GM12878 (cell line): ENCODE results near the gene ARPC1A. TPM values are rescaled to one million over a fixed set of nuclear protein-coding genes. Genes with fewer than 3 reads are reported as not detected.

Source experiments
- BACH1 ChIP-seq: fragments of 450-650 bp; IDR thresholded peaks from 2 replicates; pipeline ENCODE4 v1.6.1; 2017; ENCODE audit warnings: mild to moderate bottlenecking, borderline replicate concordance
- CEBPB ChIP-seq, 2 experiments: fragments of 150-350 bp in 1 of 2; IDR thresholded peaks; 2 replicates each; pipeline ENCODE4 v1.6.1; 2012 to 2014; ENCODE audit warnings: low read depth in 2 of 2, low read length in 2 of 2, borderline replicate concordance in 1 of 2, inconsistent platforms in 1 of 2
- CREB1 ChIP-seq: IDR thresholded peaks from 2 replicates; pipeline ENCODE4 v1.6.1; 2012; ENCODE audit warnings: low read depth, mild to moderate bottlenecking, inconsistent platforms
- MEF2A ChIP-seq: IDR thresholded peaks from 2 replicates; pipeline ENCODE4 v1.6.1; 2011; ENCODE audit warnings: low read depth, mild to moderate bottlenecking, low read length, moderate library complexity; ENCODE audit not compliant: insufficient read depth
- RUNX3 ChIP-seq: IDR thresholded peaks from 2 replicates; pipeline ENCODE4 v1.6.1; 2012; ENCODE audit warnings: low read length, inconsistent platforms
- ZNF24 ChIP-seq: fragments of 450-650 bp; IDR thresholded peaks from 2 replicates; pipeline ENCODE4 v1.6.1; 2017; ENCODE audit warnings: antibody characterized with exemption, mild to moderate bottlenecking
- polyA plus RNA-seq, 11 experiments: library from polyadenylated mRNA; depleted of rRNA in 4 of 11; unstranded in 6 of 11; stranded (reverse) in 5 of 11; fragments of >200 nt; fragmentation: Nextera tagmentation in 4 of 11; fragmentation: Illumina TruSeq in 1 of 11; extraction: Ambion mirVana in 4 of 11; extraction: Trizol in 1 of 11; gene quantifications; 1 replicate in 1 of 11; 2 replicates in 10 of 11; pipeline versions ENCODE4 v1.2.1 to v1.2.3, GENCODE V29; 2011 to 2016; ENCODE audit warnings: inconsistent platforms in 2 of 11, missing spikeins in 2 of 11, low read depth in 1 of 11
- total RNA-seq, 4 experiments: library from RNA; depleted of rRNA in 3 of 4; stranded (reverse); fragments of >200 nt in 3 of 4; fragmentation: Illumina TruSeq in 1 of 4; extraction: Trizol in 1 of 4; gene quantifications; 2 replicates each; pipeline versions ENCODE4 v1.2.1 to v1.2.3, GENCODE V29; 2013 to 2021
- TF ChIP-seq, protein P1 (sequence below): IDR thresholded peaks from 2 replicates; pipeline ENCODE4 v1.6.1; 2011; ENCODE audit warnings: borderline replicate concordance, low read depth, mild to moderate bottlenecking, moderate library complexity, low read length; ENCODE audit not compliant: insufficient read depth, poor library complexity, severe bottlenecking
- TF ChIP-seq, protein P2 (sequence below): IDR thresholded peaks from 2 replicates; pipeline ENCODE4 v1.6.1; 2012; ENCODE audit warnings: low read depth, low read length, improper control_type of control experiment

Gene ARPC1A
- total and polyA plus RNA-seq, 10 of the 15 experiments (the other 5 are each of a cell fraction or from before 2014, with no cell fraction given) = 42.3 to 152 (median 72.1) TPM

GRCh38 chr7:99392659-99393354 lies 67.1 kb downstream of the ARPC1A start (continued):
- TF ChIP-seq, protein P1, sequence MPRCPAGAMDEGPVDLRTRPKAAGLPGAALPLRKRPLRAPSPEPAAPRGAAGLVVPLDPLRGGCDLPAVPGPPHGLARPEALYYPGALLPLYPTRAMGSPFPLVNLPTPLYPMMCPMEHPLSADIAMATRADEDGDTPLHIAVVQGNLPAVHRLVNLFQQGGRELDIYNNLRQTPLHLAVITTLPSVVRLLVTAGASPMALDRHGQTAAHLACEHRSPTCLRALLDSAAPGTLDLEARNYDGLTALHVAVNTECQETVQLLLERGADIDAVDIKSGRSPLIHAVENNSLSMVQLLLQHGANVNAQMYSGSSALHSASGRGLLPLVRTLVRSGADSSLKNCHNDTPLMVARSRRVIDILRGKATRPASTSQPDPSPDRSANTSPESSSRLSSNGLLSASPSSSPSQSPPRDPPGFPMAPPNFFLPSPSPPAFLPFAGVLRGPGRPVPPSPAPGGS = peak; percentile 14
- TF ChIP-seq ZNF24 (no peak), CEBPB (IDR thresholded peaks at IDR 0.05; ENCODE audit: borderline replicate concordance in 1 of 2, low read depth in 2 of 2, low read length in 2 of 2) (no peak), CREB1 (no peak), BACH1 (0 out of 2 replicates have a peak, but pooled peaks have one; percentile 37), MEF2A (no peak), RUNX3 (0 out of 2 replicates have a peak, but pooled peaks have one; percentile 7)
- TF ChIP-seq, protein P2, sequence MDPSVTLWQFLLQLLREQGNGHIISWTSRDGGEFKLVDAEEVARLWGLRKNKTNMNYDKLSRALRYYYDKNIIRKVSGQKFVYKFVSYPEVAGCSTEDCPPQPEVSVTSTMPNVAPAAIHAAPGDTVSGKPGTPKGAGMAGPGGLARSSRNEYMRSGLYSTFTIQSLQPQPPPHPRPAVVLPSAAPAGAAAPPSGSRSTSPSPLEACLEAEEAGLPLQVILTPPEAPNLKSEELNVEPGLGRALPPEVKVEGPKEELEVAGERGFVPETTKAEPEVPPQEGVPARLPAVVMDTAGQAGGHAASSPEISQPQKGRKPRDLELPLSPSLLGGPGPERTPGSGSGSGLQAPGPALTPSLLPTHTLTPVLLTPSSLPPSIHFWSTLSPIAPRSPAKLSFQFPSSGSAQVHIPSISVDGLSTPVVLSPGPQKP = no peak
